GM12864 (cell line): ENCODE measurements around the gene SYTL4.

ENCODE experiments used
- DNase-seq: peaks from one replicate; pipeline ENCODE4 v3.0.0-alpha.2; 2011; ENCODE audit warnings: low read depth
- H3K4me3 ChIP-seq: 2 replicates; pipeline ENCODE4 v1.5.1; 2011; ENCODE audit warnings: mild to moderate bottlenecking, low read depth, low read length, control low read depth
- CTCF ChIP-seq: IDR thresholded peaks from 2 replicates; pipeline ENCODE4 v1.5.1; 2011; ENCODE audit warnings: low read depth, mild to moderate bottlenecking, moderate library complexity, low read length, control low read depth, inconsistent platforms; ENCODE audit errors: missing control alignments

The SYTL4 gene

GRCh38 chrX:100717363-100717762, 14.6 kb downstream of the SYTL4 start:
- TF ChIP-seq CTCF = no peak
- no peak for DNase-seq
- H3K4me3 ChIP-seq = no peak overlapping the region

- TF ChIP-seq CTCF = no peak
- no peak for DNase-seq
- H3K4me3 ChIP-seq = no peak overlapping the region
Observed at GRCh38 chrX:100710816-100711215, 21.1 kb downstream of the SYTL4 start.

GRCh38 chrX:100704581-100705203, 27.2 kb downstream of the SYTL4 start:
- H3K4me3 ChIP-seq = no peak overlapping the region
- no peak for DNase-seq
- no peak for TF ChIP-seq CTCF

- no peak for DNase-seq
- no peak overlapping the region for H3K4me3 ChIP-seq
- no peak for TF ChIP-seq CTCF
Observed at GRCh38 chrX:100700809-100701208, 31.1 kb downstream of the SYTL4 start.

- DNase-seq = no peak
- H3K4me3 ChIP-seq = no peak overlapping the region
- no peak for TF ChIP-seq CTCF
Observed at GRCh38 chrX:100698551-100698950, 33.4 kb downstream of the SYTL4 start.

- TF ChIP-seq CTCF = no peak
- no peak for DNase-seq
- H3K4me3 ChIP-seq = no peak overlapping the region
Observed at GRCh38 chrX:100696699-100697351, 35.1 kb downstream of the SYTL4 start.

- H3K4me3 ChIP-seq = no peak overlapping the region
- TF ChIP-seq CTCF = no peak
- DNase-seq = no peak
Observed at GRCh38 chrX:100695991-100696390, 35.9 kb downstream of the SYTL4 start.
